GM21786 (cell line): ENCODE results near the gene LRRC72.

ENCODE experiments used
- ATAC-seq: cut with Tn5 transposase; IDR thresholded peaks from one replicate; pipeline ENCODE4 v1.9.1; 2021; ENCODE audit not compliant: unreplicated experiment

Gene LRRC72

GRCh38 chr7:16616542-16616941 lies 89.9 kb downstream of the LRRC72 start:
- no peak for ATAC-seq

GRCh38 chr7:16619979-16620408 lies 93.4 kb downstream of the LRRC72 start:
- ATAC-seq: peak; percentile 73

GRCh38 chr7:16626388-16626787 lies 99.8 kb downstream of the LRRC72 start:
- ATAC-seq: no peak

DNA sequence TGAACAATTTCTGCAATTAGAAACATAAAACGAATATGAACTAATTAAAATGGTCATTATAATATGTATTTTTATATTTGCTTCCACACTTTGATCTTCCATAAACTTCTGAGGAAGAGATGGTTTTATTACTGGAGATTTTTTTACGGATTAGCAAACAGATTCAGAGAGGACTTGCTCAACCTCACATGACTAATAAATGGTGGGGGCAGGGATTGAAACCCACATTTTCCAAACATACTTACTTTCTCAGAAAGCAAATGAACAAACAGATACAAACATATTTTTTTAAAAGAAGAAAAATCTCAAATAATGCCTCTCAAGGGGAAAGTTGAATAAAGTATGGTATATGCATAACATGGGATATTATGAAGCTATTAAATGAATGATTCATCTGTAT lies 100.6 kb downstream of the LRRC72 start:
- ATAC-seq: no peak

- no peak for ATAC-seq
These were observed 104.0 kb downstream of the LRRC72 start for GRCh38 chr7:16630654-16631053.
